ENCODE data around the gene SRC. TPM values are rescaled to one million over a fixed set of nuclear protein-coding genes. Genes with fewer than 3 reads are reported as not detected.

Gene SRC
- total RNA-seq, 1 experiment from 2014 or later: 23.3 TPM

DNA sequence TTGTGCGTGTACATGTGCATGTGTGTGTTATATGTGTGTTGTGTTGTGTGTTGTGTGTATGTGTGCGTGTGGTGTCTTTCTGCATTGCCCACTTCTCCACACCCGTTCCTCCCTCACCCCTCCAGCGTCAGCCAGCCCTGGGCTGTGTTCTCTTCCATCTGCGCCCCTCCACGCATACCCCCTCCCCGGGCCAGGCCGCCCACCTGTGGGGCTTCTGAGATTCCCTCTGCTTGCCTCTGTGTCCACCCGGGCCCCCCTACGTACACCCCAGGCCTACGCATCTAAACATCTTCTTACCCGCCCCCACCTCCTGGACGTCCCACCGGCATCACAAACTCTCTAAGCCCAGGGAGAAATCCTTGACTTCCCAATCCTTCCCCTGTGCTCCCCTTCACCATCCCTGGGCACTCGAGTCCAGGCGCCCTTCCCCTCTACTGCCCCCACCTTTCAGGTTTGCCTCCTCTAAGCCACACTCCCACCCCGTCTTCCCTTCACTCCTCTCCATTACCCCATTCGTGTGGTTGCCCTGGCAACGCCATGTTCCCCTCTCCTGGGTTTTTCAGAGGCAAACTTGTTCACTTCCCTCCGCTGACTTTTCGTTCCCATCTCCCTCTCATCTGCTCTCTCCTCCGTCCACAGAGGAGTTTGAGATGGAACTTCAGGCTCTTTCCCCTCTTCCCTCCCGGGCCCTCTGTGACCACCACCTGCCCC, 93.4 kb downstream of the SRC start:
- H3K36me3 ChIP-seq (ENCODE audit: insufficient read depth, low read length, poor library complexity, severe bottlenecking): no peaks in the 10 kb centered on the region
- ChIA-PET POLR2A (ENCODE audit: low non-redundant PET) (no interaction called here), CTCF (no interaction called here)
- TF ChIP-seq, protein P1, sequence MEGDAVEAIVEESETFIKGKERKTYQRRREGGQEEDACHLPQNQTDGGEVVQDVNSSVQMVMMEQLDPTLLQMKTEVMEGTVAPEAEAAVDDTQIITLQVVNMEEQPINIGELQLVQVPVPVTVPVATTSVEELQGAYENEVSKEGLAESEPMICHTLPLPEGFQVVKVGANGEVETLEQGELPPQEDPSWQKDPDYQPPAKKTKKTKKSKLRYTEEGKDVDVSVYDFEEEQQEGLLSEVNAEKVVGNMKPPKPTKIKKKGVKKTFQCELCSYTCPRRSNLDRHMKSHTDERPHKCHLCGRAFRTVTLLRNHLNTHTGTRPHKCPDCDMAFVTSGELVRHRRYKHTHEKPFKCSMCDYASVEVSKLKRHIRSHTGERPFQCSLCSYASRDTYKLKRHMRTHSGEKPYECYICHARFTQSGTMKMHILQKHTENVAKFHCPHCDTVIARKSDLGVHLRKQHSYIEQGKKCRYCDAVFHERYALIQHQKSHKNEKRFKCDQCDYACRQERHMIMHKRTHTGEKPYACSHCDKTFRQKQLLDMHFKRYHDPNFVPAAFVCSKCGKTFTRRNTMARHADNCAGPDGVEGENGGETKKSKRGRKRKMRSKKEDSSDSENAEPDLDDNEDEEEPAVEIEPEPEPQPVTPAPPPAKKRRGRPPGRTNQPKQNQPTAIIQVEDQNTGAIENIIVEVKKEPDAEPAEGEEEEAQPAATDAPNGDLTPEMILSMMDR (conservative IDR thresholded peaks at IDR 0.05; ENCODE audit: low read depth, low read length): no peak
- no peak for TF ChIP-seq EZH2 (IDR thresholded peaks at IDR 0.05; ENCODE audit: borderline replicate concordance, low read depth, low read length, poor library complexity, severe bottlenecking)
- no peaks in the 10 kb centered on the region for H3K27me3 ChIP-seq (replicated peaks; ENCODE audit: insufficient read depth, low read depth, low read length, poor library complexity)
- no TSS peak for BruUV-seq (replicated peaks)
- intact Hi-C loops (cut with micrococcal nuclease; ENCODE audit: unreplicated experiment): no loop called here
- H3K9me3 ChIP-seq (ENCODE audit: low read depth, low read length, poor library complexity, severe bottlenecking): no peaks in the 10 kb centered on the region
- no peaks in the 10 kb centered on the region for H3K4me1 ChIP-seq (ENCODE audit: insufficient read depth, low read length, poor library complexity, severe bottlenecking)
- H3K4me3 ChIP-seq (ENCODE audit: low read depth, low read length, poor library complexity, severe bottlenecking): no peak overlapping the region
- no peak for DNase-seq (ENCODE audit: low spot score)
- no peak overlapping the region for H3K27ac ChIP-seq (ENCODE audit: low read depth, low read length, poor library complexity, severe bottlenecking)

DNA sequence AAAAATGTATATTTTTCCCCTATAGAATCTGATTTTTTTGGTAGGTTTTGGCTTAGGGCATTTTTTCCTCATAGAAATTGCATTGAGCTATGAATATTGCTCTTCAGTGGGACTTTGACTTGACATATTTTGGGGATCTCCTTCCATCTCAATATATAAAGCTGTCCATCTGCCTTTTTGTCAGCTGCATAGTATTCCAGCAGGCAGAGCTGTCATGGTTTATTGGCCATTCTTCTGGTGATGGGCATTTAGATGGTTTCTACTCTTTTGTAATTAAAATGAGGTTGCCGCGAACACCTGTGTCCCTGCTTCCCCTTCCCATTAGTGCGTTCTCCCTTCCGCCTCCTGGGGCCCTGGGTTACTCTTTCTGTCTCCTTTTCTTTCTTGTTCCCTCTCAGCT, 95.1 kb downstream of the SRC start:
- ChIA-PET POLR2A (ENCODE audit: low non-redundant PET) (no interaction called here), CTCF (no interaction called here)
- no peaks in the 10 kb centered on the region for H3K4me1 ChIP-seq (ENCODE audit: insufficient read depth, low read length, poor library complexity, severe bottlenecking)
- no peaks in the 10 kb centered on the region for H3K27me3 ChIP-seq (replicated peaks; ENCODE audit: insufficient read depth, low read depth, low read length, poor library complexity)
- no peak for DNase-seq (ENCODE audit: low spot score)
- H3K36me3 ChIP-seq (ENCODE audit: insufficient read depth, low read length, poor library complexity, severe bottlenecking): no peaks in the 10 kb centered on the region
- TF ChIP-seq, protein P1 (conservative IDR thresholded peaks at IDR 0.05; ENCODE audit: low read depth, low read length): no peak
- no peak for TF ChIP-seq EZH2 (IDR thresholded peaks at IDR 0.05; ENCODE audit: borderline replicate concordance, low read depth, low read length, poor library complexity, severe bottlenecking)
- intact Hi-C loops (cut with micrococcal nuclease; ENCODE audit: unreplicated experiment): no loop called here
- no peaks in the 10 kb centered on the region for H3K9me3 ChIP-seq (ENCODE audit: low read depth, low read length, poor library complexity, severe bottlenecking)
- H3K4me3 ChIP-seq (ENCODE audit: low read depth, low read length, poor library complexity, severe bottlenecking): no peak overlapping the region
- no peak overlapping the region for H3K27ac ChIP-seq (ENCODE audit: low read depth, low read length, poor library complexity, severe bottlenecking)
- no TSS peak for BruUV-seq (replicated peaks)

DNA sequence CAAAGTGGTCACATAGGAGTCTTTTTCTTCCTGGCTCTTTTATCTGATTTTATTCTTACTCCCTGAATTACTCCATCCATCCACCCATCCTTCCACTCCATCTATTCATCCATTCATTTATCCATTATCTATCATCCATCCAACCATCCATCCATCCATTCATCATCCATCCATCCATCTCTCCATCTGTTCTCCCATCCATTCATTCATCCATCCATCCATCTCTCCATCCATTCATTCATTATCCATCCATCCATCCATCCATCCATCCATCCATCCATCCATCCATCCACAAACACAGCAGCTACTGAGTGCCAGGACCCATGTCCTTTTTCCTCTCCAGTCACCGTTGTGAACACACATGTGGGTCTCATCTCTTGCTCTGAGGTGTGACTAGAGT, 96.6 kb downstream of the SRC start:
- Histone ChIP-seq H3K4me3 (ENCODE audit: low read depth, low read length, poor library complexity, severe bottlenecking) (no peak overlapping the region), H3K36me3 (ENCODE audit: insufficient read depth, low read length, poor library complexity, severe bottlenecking) (no peaks in the 10 kb centered on the region), H3K27ac (ENCODE audit: low read depth, low read length, poor library complexity, severe bottlenecking) (no peak overlapping the region), H3K9me3 (ENCODE audit: low read depth, low read length, poor library complexity, severe bottlenecking) (no peaks in the 10 kb centered on the region), H3K4me1 (ENCODE audit: insufficient read depth, low read length, poor library complexity, severe bottlenecking) (no peaks in the 10 kb centered on the region), H3K27me3 (replicated peaks; ENCODE audit: insufficient read depth, low read depth, low read length, poor library complexity) (no peaks in the 10 kb centered on the region)
- ChIA-PET POLR2A (ENCODE audit: low non-redundant PET) (no interaction called here), CTCF (no interaction called here)
- intact Hi-C loops (cut with micrococcal nuclease; ENCODE audit: unreplicated experiment): no loop called here
- TF ChIP-seq, protein P1 (conservative IDR thresholded peaks at IDR 0.05; ENCODE audit: low read depth, low read length): no peak
- no peak for TF ChIP-seq EZH2 (IDR thresholded peaks at IDR 0.05; ENCODE audit: borderline replicate concordance, low read depth, low read length, poor library complexity, severe bottlenecking)
- no peak for DNase-seq (ENCODE audit: low spot score)
- no TSS peak for BruUV-seq (replicated peaks)

Data from A673 (cell line).